GM12873 (cell line): ENCODE results near the gene ACBD6.

Experiments
- CTCF ChIP-seq: IDR thresholded peaks from 2 replicates; pipeline ENCODE4 v1.5.1; 2012; ENCODE audit warnings: low read depth, mild to moderate bottlenecking, moderate library complexity, low read length, control low read depth; ENCODE audit not compliant: insufficient read depth; ENCODE audit errors: missing control alignments

The ACBD6 gene

GRCh38 chr1:180500689-180501088, 1.7 kb downstream of the ACBD6 start:
- no peak for TF ChIP-seq CTCF

DNA sequence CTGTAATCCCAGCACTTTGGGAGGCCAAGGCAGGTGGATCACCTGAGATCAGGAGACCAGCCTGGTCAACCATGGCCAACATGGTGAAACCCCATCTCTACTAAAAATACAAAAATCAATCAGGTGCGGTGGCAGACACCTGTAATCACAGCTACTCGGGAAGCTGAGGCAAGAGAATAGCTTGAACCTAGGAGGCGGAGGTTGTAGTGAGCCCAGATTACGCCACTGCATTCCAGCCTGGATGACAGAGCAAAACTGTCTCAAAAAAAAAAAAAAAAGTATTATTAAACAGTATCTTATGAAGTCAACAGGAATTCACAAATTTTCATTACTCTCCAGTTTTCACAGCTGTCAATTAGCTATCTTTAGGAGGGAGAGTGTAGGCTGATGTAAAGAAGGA, 3.8 kb downstream of the ACBD6 start:
- TF ChIP-seq CTCF, result no peak

DNA sequence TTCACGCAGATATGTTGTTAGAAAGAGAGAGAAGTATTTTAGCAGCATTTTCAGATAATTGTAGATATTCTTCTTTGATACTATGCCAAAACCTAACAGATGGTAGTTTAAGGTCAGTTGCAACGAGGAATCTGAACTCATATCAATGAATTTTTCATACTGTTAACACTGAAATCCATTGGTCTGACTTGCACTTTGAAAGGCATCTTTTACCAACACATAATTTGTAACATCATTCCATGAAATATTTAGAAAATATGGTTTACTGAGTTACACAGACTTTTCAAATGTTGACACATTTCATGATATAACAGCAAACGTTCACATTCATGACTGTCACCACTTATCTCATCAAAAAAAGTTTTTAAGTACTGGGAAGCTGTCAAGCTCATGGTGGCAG, 4.6 kb downstream of the ACBD6 start:
- TF ChIP-seq CTCF, result no peak

DNA sequence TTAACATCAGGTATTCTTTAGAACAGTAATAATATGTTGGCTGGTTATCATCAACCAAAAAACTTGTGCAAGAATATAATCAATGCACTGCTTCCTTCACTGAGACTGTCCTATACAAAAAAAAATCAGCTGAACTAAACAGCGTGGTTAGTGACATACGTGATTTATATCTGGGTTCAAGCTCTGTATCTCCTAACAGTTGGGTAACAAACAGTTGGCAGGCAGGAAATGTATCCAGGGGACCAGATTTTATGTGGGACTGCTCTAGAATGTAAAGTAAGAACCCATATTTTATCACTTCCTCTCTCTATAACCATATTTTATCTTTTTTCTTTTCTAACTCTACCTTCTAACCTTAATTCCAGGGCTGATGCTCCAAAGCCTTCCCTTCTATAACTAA, 8.0 kb downstream of the ACBD6 start:
- TF ChIP-seq CTCF, result no peak

DNA sequence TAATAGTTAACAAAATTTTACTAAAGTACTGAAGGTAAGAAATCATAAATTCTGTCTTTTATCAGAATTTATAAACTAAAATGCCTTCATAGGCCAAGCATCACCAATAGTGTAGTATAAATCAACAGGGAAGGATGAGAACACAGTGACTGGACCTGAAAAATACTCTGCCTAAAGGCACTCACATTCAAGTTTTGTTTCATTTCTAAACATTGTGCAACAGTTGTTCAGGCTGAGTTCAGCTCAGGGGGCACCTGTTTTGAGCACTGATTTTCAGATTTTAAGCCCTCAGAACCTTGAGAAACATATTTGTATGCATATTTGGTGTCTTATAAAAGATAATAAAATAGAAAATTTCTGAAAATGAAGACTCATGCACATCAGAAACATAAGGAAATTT, 12.4 kb downstream of the ACBD6 start:
- TF ChIP-seq CTCF, result no peak

DNA sequence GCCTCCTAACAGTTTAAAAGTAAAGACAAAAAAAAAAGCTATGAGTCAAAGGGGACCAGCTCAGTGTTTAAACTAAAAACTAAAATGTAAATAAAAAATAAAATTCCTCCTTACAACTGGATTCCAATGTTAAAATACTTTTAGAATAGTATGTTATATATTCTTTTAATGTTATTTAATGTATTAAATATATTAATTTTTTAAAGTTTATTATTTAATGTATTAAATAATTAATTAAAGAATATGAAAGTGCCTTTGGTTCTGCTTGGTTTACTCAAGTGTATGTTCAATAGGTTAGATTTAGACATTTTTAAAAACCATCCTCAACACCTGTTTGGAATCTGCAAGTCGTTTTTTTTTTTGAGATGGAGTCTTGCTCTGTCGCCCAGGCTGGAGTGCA, 13.1 kb downstream of the ACBD6 start:
- no peak for TF ChIP-seq CTCF

- no peak for TF ChIP-seq CTCF
Observed at GRCh38 chr1:180488661-180489060, 13.7 kb downstream of the ACBD6 start.

- TF ChIP-seq CTCF, result no peak
Observed at GRCh38 chr1:180486092-180486491, 16.3 kb downstream of the ACBD6 start.
